Neuronal stem cell (in vitro differentiated cells): ENCODE measurements around the gene EIF2B5.
A peak's percentile ranks its signal among the peaks of the same experiment; 100 is the strongest.

Experiments used
- DNase-seq: peaks from one replicate; pipeline ENCODE4 v3.0.0-alpha.2; 2013; ENCODE audit warnings: low spot score
- H2AFZ ChIP-seq: one replicate; pipeline ENCODE4 v1.6.1; 2013; ENCODE audit warnings: mild to moderate bottlenecking, low read length, inconsistent platforms
- H2AK5ac ChIP-seq: 2 replicates; pipeline ENCODE4 v1.6.1; 2013; ENCODE audit warnings: low read depth, mild to moderate bottlenecking, inconsistent platforms, low read length, moderate library complexity, mixed read lengths
- H2BK120ac ChIP-seq: 2 replicates; pipeline ENCODE4 v1.6.1; 2013; ENCODE audit warnings: low read depth, mild to moderate bottlenecking, inconsistent platforms, low read length, moderate library complexity, mixed read lengths
- H2BK12ac ChIP-seq: one replicate; pipeline ENCODE4 v1.6.1; 2013; ENCODE audit warnings: low read length, inconsistent platforms
- H2BK15ac ChIP-seq: 2 replicates; pipeline ENCODE4 v1.6.1; 2013; ENCODE audit warnings: mild to moderate bottlenecking, low read length, inconsistent platforms, mixed read lengths
- H2BK5ac ChIP-seq: one replicate; pipeline ENCODE4 v1.6.1; 2013; ENCODE audit warnings: inconsistent platforms, mild to moderate bottlenecking, low read length, moderate library complexity
- H3K14ac ChIP-seq: one replicate; pipeline ENCODE4 v1.6.1; 2013; ENCODE audit warnings: low read length, inconsistent platforms
- H3K18ac ChIP-seq: 2 replicates; pipeline ENCODE4 v1.6.1; 2013; ENCODE audit warnings: low read length, inconsistent platforms
- H3K23ac ChIP-seq: 2 replicates; pipeline ENCODE4 v1.6.1; 2013; ENCODE audit warnings: low read depth, mild to moderate bottlenecking, mixed read lengths, low read length, inconsistent platforms; ENCODE audit not compliant: poor library complexity
- H3K27ac ChIP-seq: replicated peaks from 3 replicates; pipeline ENCODE4 v1.5.1; 2013; ENCODE audit warnings: low read length, inconsistent platforms
- H3K27me3 ChIP-seq, 3 experiments: 2 replicates each; pipeline ENCODE4 v1.6.1; 2013; ENCODE audit warnings: low read length in 3 of 3, mild to moderate bottlenecking in 2 of 3, inconsistent platforms in 1 of 3, low read depth in 1 of 3, mixed read lengths in 1 of 3, moderate library complexity in 1 of 3; ENCODE audit not compliant: control insufficient read depth in 3 of 3, insufficient read depth in 3 of 3
- H3K36me3 ChIP-seq, 2 donors: replicated peaks in 1 of 2; 2 replicates each; pipeline ENCODE4 v1.6.1; 2013; ENCODE audit warnings: low read length in 2 of 2; ENCODE audit not compliant: control insufficient read depth in 2 of 2, insufficient read depth in 2 of 2
- H3K4ac ChIP-seq: 2 replicates; pipeline ENCODE4 v1.6.1; 2013; ENCODE audit warnings: inconsistent platforms, mild to moderate bottlenecking, low read length, moderate library complexity
- H3K4me1 ChIP-seq, 2 donors: 1 replicate in 1 of 2; 2 replicates in 1 of 2; pipeline ENCODE4 v1.6.1; 2013; ENCODE audit warnings: low read length in 2 of 2, low read depth in 1 of 2; ENCODE audit not compliant: control insufficient read depth in 2 of 2, insufficient read depth in 1 of 2
- H3K4me2 ChIP-seq: one replicate; pipeline ENCODE4 v1.6.1; 2013; ENCODE audit warnings: mild to moderate bottlenecking, low read length, inconsistent platforms; ENCODE audit not compliant: insufficient read depth, poor library complexity, severe bottlenecking
- H3K4me3 ChIP-seq, 2 donors: 2 replicates each; pipeline ENCODE4 v1.5.1; 2013; ENCODE audit warnings: low read length in 2 of 2, mild to moderate bottlenecking in 2 of 2, inconsistent platforms in 1 of 2, moderate library complexity in 1 of 2
- H3K79me1 ChIP-seq: one replicate; pipeline ENCODE4 v1.6.1; 2013; ENCODE audit warnings: low read depth, mild to moderate bottlenecking, inconsistent platforms, low read length, moderate library complexity
- H3K9ac ChIP-seq: one replicate; pipeline ENCODE4 v1.6.1; 2013; ENCODE audit warnings: mild to moderate bottlenecking, low read depth, low read length, inconsistent platforms; ENCODE audit not compliant: poor library complexity
- H3K9me3 ChIP-seq, 2 donors: replicated peaks in 1 of 2; 2 replicates each; pipeline versions ENCODE3 to v1.6.1; 2013; ENCODE audit warnings: low read length in 2 of 2, mild to moderate bottlenecking in 2 of 2, inconsistent platforms in 1 of 2, low read depth in 1 of 2, mixed read lengths in 1 of 2, moderate library complexity in 1 of 2; ENCODE audit not compliant: control insufficient read depth in 2 of 2, insufficient read depth in 1 of 2
- H4K8ac ChIP-seq: one replicate; pipeline ENCODE4 v1.6.1; 2013; ENCODE audit warnings: low read depth, mild to moderate bottlenecking, inconsistent platforms, low read length, moderate library complexity
- H4K91ac ChIP-seq: one replicate; pipeline ENCODE4 v1.6.1; 2013; ENCODE audit warnings: low read length, low read depth, mild to moderate bottlenecking, inconsistent platforms; ENCODE audit not compliant: poor library complexity
- WGBS, 2 donors: extraction: QIAGEN DNeasy Blood & Tissue Kit; methylation state at CpG; one replicate each; pipeline ENCODE4 v1.1.7; 2013; ENCODE audit warnings: missing lambda C conversion rate in 2 of 2, mixed read lengths in 1 of 2; ENCODE audit not compliant: insufficient read length in 2 of 2, insufficient replicate concordance in 1 of 2; ENCODE audit errors: extremely low coverage in 2 of 2; 5-methylcytosine and 5-hydroxymethylcytosine counted together

Gene EIF2B5

GRCh38 chr3:184132945-184133344, 2.2 kb upstream of the EIF2B5 start:
- H3K36me3 ChIP-seq = peaks cover 4 to 11% of the 10 kb centered on the region in 2 donors
- H3K4me3 ChIP-seq = no peak overlapping the region
- H3K9ac ChIP-seq = no peak overlapping the region
- H2BK120ac ChIP-seq = no peak overlapping the region
- no peak overlapping the region for H2BK15ac ChIP-seq
- no peak overlapping the region for H2BK5ac ChIP-seq
- no peak overlapping the region for H3K18ac ChIP-seq
- H3K9me3 ChIP-seq = no peaks in the 10 kb centered on the region
- no peak for DNase-seq
- H3K4me2 ChIP-seq = no peak overlapping the region
- no peak overlapping the region for H4K8ac ChIP-seq
- no peak overlapping the region for H4K91ac ChIP-seq
- peaks cover 5 to 10% of the 10 kb centered on the region in 2 donors for H3K4me1 ChIP-seq
- H3K14ac ChIP-seq = no peak overlapping the region
- no peak overlapping the region for H2AK5ac ChIP-seq
- H3K23ac ChIP-seq = no peak overlapping the region
- no peak overlapping the region for H3K4ac ChIP-seq
- no peak overlapping the region for H2AFZ ChIP-seq
- H3K27me3 ChIP-seq = peaks cover 0 to 4% (median 0%) of the 10 kb centered on the region in 3 experiments
- H2BK12ac ChIP-seq = no peak overlapping the region
- H3K27ac ChIP-seq = no peak overlapping the region
- no CpG with 5 or more reads among the region's 4 CpGs for WGBS, 2 donors
- no peaks in the 10 kb centered on the region for H3K79me1 ChIP-seq

DNA sequence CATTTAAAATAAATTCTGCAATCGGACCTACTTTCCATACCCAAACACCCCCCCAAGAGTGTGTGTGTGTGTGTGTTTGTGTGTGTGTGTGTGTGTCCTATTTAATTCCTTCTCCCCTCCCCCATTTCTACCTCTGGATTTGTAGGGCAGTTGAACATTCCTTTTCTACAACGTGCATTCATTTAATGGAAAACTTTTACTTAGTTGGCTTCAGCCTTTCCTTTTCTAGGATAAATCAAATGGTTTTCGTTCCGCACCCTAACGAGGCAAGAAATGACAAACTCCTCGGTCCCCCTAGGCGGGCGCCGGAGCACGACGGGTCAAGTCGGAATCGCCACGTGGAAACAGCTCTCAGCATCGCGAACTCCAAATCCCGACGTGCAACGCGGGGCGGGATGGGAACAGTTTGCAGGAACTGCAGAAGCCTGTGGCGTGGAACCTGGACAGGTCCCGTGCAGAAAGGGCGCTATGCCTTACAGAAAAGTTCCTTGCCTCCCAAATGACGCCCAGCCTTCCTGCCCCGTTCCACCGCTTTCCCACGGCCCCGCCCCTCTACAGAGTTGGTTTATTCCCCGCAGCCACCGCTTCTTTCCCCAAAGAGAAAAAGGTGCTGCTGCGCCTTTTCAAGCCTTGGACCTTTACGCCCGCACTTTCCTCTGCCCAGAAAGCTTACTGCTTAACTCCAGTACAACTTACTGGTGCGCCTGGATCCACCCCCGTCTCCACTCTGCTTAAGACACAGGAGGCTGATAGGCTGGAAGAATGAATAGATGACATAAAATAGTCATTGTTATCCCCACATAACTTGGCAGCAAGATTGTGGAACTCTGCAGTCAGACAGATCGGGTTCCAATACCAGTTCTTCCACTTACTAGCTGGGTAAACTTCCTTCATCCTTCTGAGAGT, 1.1 kb upstream of the EIF2B5 start:
- Histone ChIP-seq H3K79me1 (no peaks in the 10 kb centered on the region), H2AFZ (peak overlapping the region; percentile 94), H2BK5ac (no peak overlapping the region), H3K36me3 (peaks cover 4 to 19% of the 10 kb centered on the region in 2 donors), H3K4me1 (peaks cover 5 to 10% of the 10 kb centered on the region in 2 donors), H4K91ac (no peak overlapping the region), H2BK12ac (no peak overlapping the region), H2BK120ac (no peak overlapping the region), H3K4me3 (peak overlapping the region; percentile 96 to 99), H3K18ac (no peak overlapping the region), H3K27ac (peak overlapping the region; percentile 7), H3K4me2 (peak overlapping the region; percentile 92), H3K14ac (no peak overlapping the region), H3K27me3 (peaks cover 0 to 4% (median 0%) of the 10 kb centered on the region in 3 experiments), H3K4ac (no peak overlapping the region), H3K9ac (peak overlapping the region; percentile 55), H4K8ac (no peak overlapping the region), H3K23ac (no peak overlapping the region), H2BK15ac (no peak overlapping the region), H2AK5ac (no peak overlapping the region), H3K9me3 (no peaks in the 10 kb centered on the region)
- DNase-seq = peak; percentile 59
- no CpG with 5 or more reads among the region's 37 CpGs for WGBS, 2 donors

- H2BK5ac ChIP-seq = no peak overlapping the region
- WGBS, 2 donors = no CpG with 5 or more reads among the region's 21 CpGs
Observed at GRCh38 chr3:184134746-184135148, 411 bp upstream of the EIF2B5 start.

DNA sequence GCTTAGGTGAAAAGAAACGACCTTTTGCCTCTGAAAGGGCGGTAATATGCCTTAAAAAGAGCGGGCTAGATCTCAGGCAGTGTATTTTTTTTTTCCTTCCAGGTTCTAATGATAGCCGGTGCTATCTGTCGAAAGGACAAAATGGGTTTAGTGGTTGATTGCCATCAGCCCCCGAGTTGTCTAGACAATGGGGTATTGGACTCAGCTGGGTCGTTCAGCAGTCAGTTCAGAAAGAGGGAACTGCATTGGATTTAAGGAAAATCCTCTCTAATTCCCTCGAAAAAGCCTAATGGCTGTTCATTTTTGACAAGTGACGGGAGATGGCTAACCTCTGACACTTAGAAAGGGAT, 728 bp downstream of the EIF2B5 start:
- no peak overlapping the region for H4K91ac ChIP-seq
- H3K4ac ChIP-seq = no peak overlapping the region
- no peak overlapping the region for H4K8ac ChIP-seq
- no peaks in the 10 kb centered on the region for H3K9me3 ChIP-seq
- no CpG with 5 or more reads among the region's 9 CpGs for WGBS, 2 donors
- no peak overlapping the region for H2BK15ac ChIP-seq
- peak overlapping the region; percentile 94 for H2AFZ ChIP-seq
- H2AK5ac ChIP-seq = no peak overlapping the region
- no peak overlapping the region for H3K27ac ChIP-seq
- DNase-seq = no peak
- peaks cover 11 to 34% of the 10 kb centered on the region in 2 donors for H3K36me3 ChIP-seq
- no peak overlapping the region for H3K9ac ChIP-seq
- no peak overlapping the region for H2BK5ac ChIP-seq
- H3K4me1 ChIP-seq = peaks cover 5 to 10% of the 10 kb centered on the region in 2 donors
- H3K27me3 ChIP-seq = peaks cover 0 to 4% (median 0%) of the 10 kb centered on the region in 3 experiments
- H3K4me2 ChIP-seq = peak overlapping the region; percentile 76
- H2BK12ac ChIP-seq = no peak overlapping the region
- H3K18ac ChIP-seq = no peak overlapping the region
- no peak overlapping the region for H2BK120ac ChIP-seq
- peak overlapping the region; percentile 96 to 99 for H3K4me3 ChIP-seq
- no peak overlapping the region for H3K23ac ChIP-seq
- no peak overlapping the region for H3K14ac ChIP-seq
- H3K79me1 ChIP-seq = no peaks in the 10 kb centered on the region

More at GRCh38 chr3:184134746-184135148, 411 bp upstream of the EIF2B5 start:
- Histone ChIP-seq H4K91ac (no peak overlapping the region), H3K18ac (peak overlapping the region; percentile 50), H4K8ac (no peak overlapping the region), H3K4me1 (peaks cover 5 to 10% of the 10 kb centered on the region in 2 donors), H3K4ac (no peak overlapping the region), H2AFZ (peak overlapping the region; percentile 94), H3K79me1 (no peaks in the 10 kb centered on the region), H3K27ac (peak overlapping the region; percentile 7), H3K9me3 (no peaks in the 10 kb centered on the region), H2AK5ac (no peak overlapping the region), H3K4me2 (peak overlapping the region; percentile 92), H2BK120ac (no peak overlapping the region), H3K4me3 (peak overlapping the region; percentile 96 to 99), H3K27me3 (peaks cover 0 to 4% (median 0%) of the 10 kb centered on the region in 3 experiments), H3K36me3 (peaks cover 4 to 22% of the 10 kb centered on the region in 2 donors), H3K23ac (peak overlapping the region; percentile 27), H3K14ac (no peak overlapping the region), H3K9ac (peak overlapping the region; percentile 71), H2BK12ac (no peak overlapping the region), H2BK15ac (no peak overlapping the region)
- peak; percentile 29 for DNase-seq
